ENCODE data around the gene SRM. TPM values are rescaled to one million over a fixed set of nuclear protein-coding genes. Genes with fewer than 3 reads are reported as not detected.
"Not testable (repeated sequence)": the region's sequence is repeated elsewhere in the genome, so short reads cannot be mapped to it uniquely, and the experiment has no call there.

Gene SRM
- polyA plus RNA-seq, 2 donors: 58.4 to 65.2 TPM

DNA sequence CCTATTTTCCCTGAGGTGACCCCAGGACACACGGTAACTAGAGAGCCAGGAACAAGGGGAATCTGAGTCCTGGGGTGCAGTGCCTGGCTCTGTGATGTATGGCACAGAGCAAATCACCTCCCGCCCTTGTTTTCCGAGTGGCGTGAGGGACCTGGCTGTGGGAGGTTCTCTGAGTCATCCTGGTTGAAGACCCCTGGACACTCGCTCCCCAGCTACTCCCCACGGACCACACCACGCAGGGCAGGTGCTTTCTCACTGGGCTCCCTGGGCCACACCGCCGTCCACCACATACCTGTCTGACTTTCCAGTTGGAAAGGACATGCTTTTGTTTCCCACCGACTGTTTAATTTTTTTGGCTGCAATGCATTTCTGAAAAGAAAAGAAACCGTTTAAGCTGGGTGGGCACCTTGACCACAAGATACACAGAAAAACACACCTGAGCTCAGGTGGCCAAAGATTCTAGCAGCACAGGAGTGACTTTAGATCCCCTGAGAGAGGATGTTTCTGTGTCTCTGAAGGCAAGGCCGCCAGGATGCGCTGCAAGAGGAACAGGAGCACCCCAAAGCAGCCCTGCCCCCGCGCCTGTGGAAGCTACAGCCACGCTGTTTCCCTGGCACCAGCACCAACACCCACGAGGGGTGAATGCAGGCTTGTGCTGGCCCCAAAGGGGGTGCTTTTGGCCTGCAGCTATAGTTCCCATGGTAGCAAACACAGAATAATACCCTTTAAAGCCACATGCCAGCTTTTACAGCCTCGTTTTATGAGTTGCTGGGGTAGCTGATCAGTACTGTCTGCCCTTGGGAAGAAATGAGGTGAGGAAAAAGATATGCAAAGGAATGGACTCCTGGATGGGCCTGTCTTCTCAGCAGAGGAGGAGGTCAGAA, 8.1 kb upstream of the SRM start:
- Histone ChIP-seq H3K27ac (ENCODE audit: low read depth in 2 of 2, low read length in 1 of 2) (no peak overlapping the region), H3K4me1 (ENCODE audit: control insufficient read depth in 2 of 2, insufficient read depth in 2 of 2, low read length in 1 of 2) (no peaks in the 10 kb centered on the region), H3K4me3 (ENCODE audit: low read depth in 1 of 2, low read length in 2 of 2) (no peak overlapping the region), H3K27me3 (ENCODE audit: control insufficient read depth in 1 of 2, insufficient read depth in 2 of 2, low read length in 2 of 2) (no peaks in the 10 kb centered on the region), H3K36me3 (ENCODE audit: control insufficient read depth in 2 of 2, insufficient read depth in 2 of 2, low read length in 1 of 2) (peaks cover 30 to 42% of the 10 kb centered on the region in 2 donors), H3K9me3 (ENCODE audit: control insufficient read depth in 2 of 2, insufficient read depth in 1 of 2, low read depth in 1 of 2, low read length in 1 of 2) (no peaks in the 10 kb centered on the region)
- 70 to 82% methylated on average over 18 of the region's 18 CpGs for WGBS, 2 donors

DNA sequence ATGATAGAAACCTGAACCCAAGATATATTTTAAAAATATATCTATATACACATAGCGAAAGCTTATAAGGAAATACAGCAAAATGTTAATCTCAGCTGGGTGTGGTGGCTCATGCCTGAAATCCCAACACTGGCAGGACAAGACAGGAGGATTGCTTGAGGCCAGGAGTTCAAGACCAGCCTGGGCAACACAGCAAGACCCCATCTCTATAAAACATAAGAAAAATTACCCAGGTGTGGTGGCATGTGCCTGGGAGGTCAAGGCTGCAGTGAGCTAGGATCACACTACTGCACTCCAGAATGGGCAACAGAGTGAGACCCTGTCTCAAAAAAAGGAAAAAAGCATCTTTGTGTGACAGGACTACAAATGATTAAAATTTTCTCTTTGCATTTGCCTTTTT, 6.0 kb upstream of the SRM start:
- Histone ChIP-seq H3K36me3 (ENCODE audit: control insufficient read depth in 2 of 2, insufficient read depth in 2 of 2, low read length in 1 of 2) (peaks cover 18 to 28% of the 10 kb centered on the region in 2 donors), H3K4me1 (ENCODE audit: control insufficient read depth in 2 of 2, insufficient read depth in 2 of 2, low read length in 1 of 2) (peaks cover 0 to 3% of the 10 kb centered on the region in 2 donors), H3K27ac (ENCODE audit: low read depth in 2 of 2, low read length in 1 of 2) (no peak overlapping the region), H3K4me3 (ENCODE audit: low read depth in 1 of 2, low read length in 2 of 2) (no peak overlapping the region), H3K9me3 (ENCODE audit: control insufficient read depth in 2 of 2, insufficient read depth in 1 of 2, low read depth in 1 of 2, low read length in 1 of 2) (no peaks in the 10 kb centered on the region), H3K27me3 (ENCODE audit: control insufficient read depth in 1 of 2, insufficient read depth in 2 of 2, low read length in 2 of 2) (no peaks in the 10 kb centered on the region)
- 92 to 100% methylated on average over 1 of the region's 1 CpG for WGBS, 2 donors

DNA sequence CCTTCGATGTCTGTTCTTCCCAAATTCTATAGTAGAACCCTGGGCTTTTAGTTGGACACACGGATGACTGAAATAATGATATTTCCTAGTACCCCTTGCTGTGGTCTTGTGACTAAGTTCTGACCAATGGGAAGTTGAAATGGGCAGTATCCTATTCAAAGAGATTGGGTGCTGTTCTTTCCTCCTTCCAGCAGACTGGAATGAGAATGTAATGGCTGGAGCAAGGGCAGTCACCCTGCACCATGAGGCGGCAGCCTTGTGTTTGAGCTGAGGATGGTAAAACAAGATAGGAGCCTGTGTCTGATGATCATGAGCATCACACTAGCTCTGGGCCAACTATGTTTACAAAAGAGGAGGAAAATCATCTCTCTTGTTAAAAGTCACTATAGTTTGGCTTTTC, 5.1 kb upstream of the SRM start:
- 98% methylated on average over 3 of the region's 3 CpGs for WGBS, 2 donors
- peaks cover 0 to 3% of the 10 kb centered on the region in 2 donors for H3K4me1 ChIP-seq (ENCODE audit: control insufficient read depth in 2 of 2, insufficient read depth in 2 of 2, low read length in 1 of 2)
- H3K36me3 ChIP-seq (ENCODE audit: control insufficient read depth in 2 of 2, insufficient read depth in 2 of 2, low read length in 1 of 2): peaks cover 16 to 23% of the 10 kb centered on the region in 2 donors
- H3K9me3 ChIP-seq (ENCODE audit: control insufficient read depth in 2 of 2, insufficient read depth in 1 of 2, low read depth in 1 of 2, low read length in 1 of 2): no peaks in the 10 kb centered on the region
- no peak overlapping the region for H3K4me3 ChIP-seq (ENCODE audit: low read depth in 1 of 2, low read length in 2 of 2)
- H3K27me3 ChIP-seq (ENCODE audit: control insufficient read depth in 1 of 2, insufficient read depth in 2 of 2, low read length in 2 of 2): no peaks in the 10 kb centered on the region
- H3K27ac ChIP-seq (ENCODE audit: low read depth in 2 of 2, low read length in 1 of 2): no peak overlapping the region

DNA sequence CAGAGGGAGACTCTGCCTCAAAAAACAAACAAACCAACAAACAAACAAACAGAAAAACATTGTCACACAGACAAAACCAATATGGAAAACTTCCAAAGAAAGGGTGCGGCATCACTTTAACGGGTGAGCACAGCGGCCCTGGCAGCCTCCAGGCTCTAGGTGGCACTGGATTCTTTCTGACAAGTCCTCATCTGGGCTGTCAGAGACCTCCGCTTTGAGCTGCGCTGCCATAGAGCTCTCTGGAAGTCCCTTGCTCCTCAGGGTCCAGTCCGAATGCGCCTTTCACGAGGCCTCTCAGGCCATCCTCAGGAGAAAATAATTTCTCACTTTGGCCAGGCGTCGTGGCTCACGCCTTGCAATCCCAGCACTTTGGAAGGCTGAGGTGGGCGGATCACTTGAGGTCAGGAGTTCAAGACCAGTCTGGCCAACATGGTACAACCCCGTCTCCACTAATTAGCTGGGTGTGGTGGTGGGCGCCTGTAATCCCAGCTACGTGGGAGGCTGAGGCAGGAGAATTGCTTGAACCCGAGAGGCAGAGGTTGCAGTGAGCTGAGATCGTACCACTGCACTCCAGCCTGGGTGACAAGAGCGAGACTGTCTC, 4.2 kb upstream of the SRM start:
- H3K36me3 ChIP-seq (ENCODE audit: control insufficient read depth in 2 of 2, insufficient read depth in 2 of 2, low read length in 1 of 2): peaks cover 9 to 21% of the 10 kb centered on the region in 2 donors
- H3K9me3 ChIP-seq (ENCODE audit: control insufficient read depth in 2 of 2, insufficient read depth in 1 of 2, low read depth in 1 of 2, low read length in 1 of 2); H3K27ac ChIP-seq (ENCODE audit: low read depth in 2 of 2, low read length in 1 of 2); H3K4me3 ChIP-seq (ENCODE audit: low read depth in 1 of 2, low read length in 2 of 2); H3K27me3 ChIP-seq (ENCODE audit: control insufficient read depth in 1 of 2, insufficient read depth in 2 of 2, low read length in 2 of 2); H3K4me1 ChIP-seq (ENCODE audit: control insufficient read depth in 2 of 2, insufficient read depth in 2 of 2, low read length in 1 of 2): not testable (repeated sequence)
- 86 to 88% methylated on average over 18 of the region's 18 CpGs for WGBS, 2 donors

DNA sequence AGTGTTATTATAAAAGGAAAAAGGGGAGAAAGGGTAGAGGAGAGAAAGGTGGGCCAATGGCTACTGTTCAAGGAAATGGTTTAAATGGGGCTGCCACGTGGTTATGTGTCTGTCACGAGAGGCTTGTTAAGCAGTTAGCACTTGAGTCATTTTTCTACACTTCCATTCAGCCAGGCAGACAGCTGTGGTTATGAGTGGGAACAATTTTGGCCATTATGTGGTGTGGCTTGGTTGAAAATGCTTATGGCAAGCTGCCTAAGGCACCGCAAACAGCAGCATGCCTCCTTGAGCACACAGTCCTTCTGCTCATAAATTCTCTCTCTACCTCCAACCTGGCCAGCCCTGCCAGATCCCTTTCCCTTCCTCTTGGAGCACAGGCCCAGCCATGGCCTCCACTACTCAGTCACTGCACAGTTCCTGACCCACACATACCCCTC, 3.2 kb upstream of the SRM start:
- Histone ChIP-seq H3K27ac (ENCODE audit: low read depth in 2 of 2, low read length in 1 of 2) (no peak overlapping the region), H3K36me3 (ENCODE audit: control insufficient read depth in 2 of 2, insufficient read depth in 2 of 2, low read length in 1 of 2) (peaks cover 6 to 11% of the 10 kb centered on the region in 2 donors), H3K4me1 (ENCODE audit: control insufficient read depth in 2 of 2, insufficient read depth in 2 of 2, low read length in 1 of 2) (peaks cover 3 to 13% of the 10 kb centered on the region in 2 donors), H3K4me3 (ENCODE audit: low read depth in 1 of 2, low read length in 2 of 2) (no peak overlapping the region), H3K9me3 (ENCODE audit: control insufficient read depth in 2 of 2, insufficient read depth in 1 of 2, low read depth in 1 of 2, low read length in 1 of 2) (no peaks in the 10 kb centered on the region), H3K27me3 (ENCODE audit: control insufficient read depth in 1 of 2, insufficient read depth in 2 of 2, low read length in 2 of 2) (no peaks in the 10 kb centered on the region)
- 57 to 60% methylated on average over 3 of the region's 3 CpGs for WGBS, 2 donors

DNA sequence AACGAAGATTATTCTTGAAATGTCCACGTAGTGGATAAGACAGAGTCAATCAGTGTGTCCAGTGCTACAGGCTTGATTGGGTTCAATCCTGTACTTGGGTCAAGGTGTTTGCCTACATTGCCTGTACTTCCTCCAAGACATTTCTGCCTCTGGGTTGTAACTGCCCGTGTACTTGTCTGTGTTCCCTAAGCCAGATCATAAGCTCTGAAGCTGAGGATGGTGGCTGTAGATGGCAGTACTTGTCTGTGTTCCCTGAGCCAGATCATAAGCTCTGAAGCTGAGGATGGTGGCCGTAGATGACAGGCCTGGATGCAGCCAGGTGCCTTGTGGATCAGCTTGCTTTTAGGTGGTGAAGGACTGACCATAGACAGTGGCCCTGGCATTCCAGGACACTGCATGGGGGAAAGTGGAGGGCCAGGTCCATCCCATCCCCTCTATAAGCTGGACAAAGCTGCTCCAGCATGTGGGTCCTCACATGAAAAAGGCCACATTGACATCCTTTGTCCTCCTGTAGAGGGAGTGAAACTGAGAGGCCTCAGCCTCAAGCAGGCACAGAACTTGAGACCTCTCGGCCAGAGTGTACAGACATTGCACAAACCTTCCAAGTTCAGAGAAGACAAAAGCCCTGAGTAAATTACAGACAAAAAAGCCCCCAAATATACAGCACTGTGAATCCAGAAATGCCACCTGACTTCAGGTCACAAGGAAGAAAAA, 2.0 kb upstream of the SRM start:
- Histone ChIP-seq H3K27ac (ENCODE audit: low read depth in 2 of 2, low read length in 1 of 2) (no peak overlapping the region), H3K36me3 (ENCODE audit: control insufficient read depth in 2 of 2, insufficient read depth in 2 of 2, low read length in 1 of 2) (peaks cover 2 to 7% of the 10 kb centered on the region in 2 donors), H3K4me1 (ENCODE audit: control insufficient read depth in 2 of 2, insufficient read depth in 2 of 2, low read length in 1 of 2) (peaks cover 3 to 13% of the 10 kb centered on the region in 2 donors), H3K27me3 (ENCODE audit: control insufficient read depth in 1 of 2, insufficient read depth in 2 of 2, low read length in 2 of 2) (no peaks in the 10 kb centered on the region), H3K4me3 (ENCODE audit: low read depth in 1 of 2, low read length in 2 of 2) (no peak overlapping the region), H3K9me3 (ENCODE audit: control insufficient read depth in 2 of 2, insufficient read depth in 1 of 2, low read depth in 1 of 2, low read length in 1 of 2) (no peaks in the 10 kb centered on the region)
- 71 to 73% methylated on average over 5 of the region's 5 CpGs for WGBS, 2 donors

DNA sequence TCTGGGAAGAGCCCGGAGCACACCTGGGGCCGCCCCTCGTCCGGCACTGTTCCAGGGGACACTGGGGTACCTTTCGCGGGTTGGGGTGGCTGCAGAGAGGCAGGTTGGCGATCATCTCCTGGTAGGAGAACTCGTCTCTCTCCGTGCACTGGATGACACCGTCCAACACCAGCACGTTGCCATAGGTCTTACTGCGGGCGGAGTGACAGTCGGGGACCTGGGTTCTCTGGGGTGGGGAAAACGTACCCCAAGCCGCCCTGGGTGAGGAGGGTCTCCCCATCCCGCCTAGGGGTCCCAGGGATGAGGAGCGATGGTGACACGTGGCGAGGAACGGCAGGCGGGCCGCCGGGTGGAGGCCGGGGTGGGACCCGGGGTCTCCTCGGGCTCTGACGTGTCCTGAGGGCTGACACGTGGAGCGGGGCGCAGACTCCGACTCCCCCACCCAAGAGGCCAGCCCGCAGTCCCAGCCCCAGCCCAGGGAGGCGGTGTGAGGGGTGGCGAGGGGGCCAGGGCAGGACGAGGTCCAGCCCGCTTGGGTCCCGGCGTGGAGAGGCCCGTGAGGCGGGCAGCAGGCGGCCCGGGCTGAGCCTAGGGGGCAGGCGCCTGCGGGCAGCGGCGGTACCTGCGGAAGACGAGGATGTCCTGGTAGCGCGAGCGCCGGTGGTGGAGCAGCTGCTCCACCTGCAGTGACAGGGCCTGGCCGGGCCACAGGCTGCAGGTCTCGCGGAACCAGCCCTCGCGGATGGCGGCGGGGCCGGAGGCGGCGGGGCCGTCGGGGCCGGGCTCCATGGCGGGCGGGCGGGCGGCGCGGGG, 457 bp downstream of the SRM start:
- peaks cover 12% of the 10 kb centered on the region in 2 donors for H3K36me3 ChIP-seq (ENCODE audit: control insufficient read depth in 2 of 2, insufficient read depth in 2 of 2, low read length in 1 of 2)
- H3K27me3 ChIP-seq (ENCODE audit: control insufficient read depth in 1 of 2, insufficient read depth in 2 of 2, low read length in 2 of 2): no peaks in the 10 kb centered on the region
- peak overlapping the region; percentile 75 to 90 for H3K4me3 ChIP-seq (ENCODE audit: low read depth in 1 of 2, low read length in 2 of 2)
- 1 to 3% methylated on average over 54 to 72 of the region's 72 CpGs for WGBS, 2 donors
- H3K27ac ChIP-seq (ENCODE audit: low read depth in 2 of 2, low read length in 1 of 2): no peak overlapping the region
- H3K4me1 ChIP-seq (ENCODE audit: control insufficient read depth in 2 of 2, insufficient read depth in 2 of 2, low read length in 1 of 2): peaks cover 3 to 13% of the 10 kb centered on the region in 2 donors
- no peaks in the 10 kb centered on the region for H3K9me3 ChIP-seq (ENCODE audit: control insufficient read depth in 2 of 2, insufficient read depth in 1 of 2, low read depth in 1 of 2, low read length in 1 of 2)

DNA sequence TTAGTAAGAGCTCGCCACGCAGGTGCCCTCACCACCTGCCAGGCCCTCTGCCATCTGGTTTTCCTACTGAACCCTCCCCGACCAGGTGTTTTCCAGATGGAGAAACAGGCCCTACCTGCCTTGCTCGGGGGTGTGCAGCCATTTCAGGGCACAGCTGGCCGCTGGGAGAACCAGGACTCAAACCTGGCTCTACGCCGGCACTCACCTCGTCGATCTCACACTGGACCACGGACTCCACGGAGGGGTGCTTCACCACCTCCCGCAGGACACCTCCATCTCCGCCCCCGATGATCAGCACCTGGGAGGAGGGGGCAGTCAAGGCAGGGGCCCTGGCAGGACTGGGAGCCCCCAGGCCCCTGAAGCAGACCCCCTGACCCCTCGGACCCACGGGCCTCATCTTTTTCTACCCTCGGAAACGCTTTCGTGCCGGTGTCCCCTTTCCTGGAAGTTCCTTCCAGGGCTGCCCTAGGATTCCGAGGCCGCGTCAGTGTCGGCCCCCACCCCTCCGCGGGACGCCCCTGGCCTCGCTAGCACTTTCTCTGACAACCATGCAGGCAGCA, 1.1 kb downstream of the SRM start:
- Histone ChIP-seq H3K27me3 (ENCODE audit: control insufficient read depth in 1 of 2, insufficient read depth in 2 of 2, low read length in 2 of 2) (no peaks in the 10 kb centered on the region), H3K27ac (ENCODE audit: low read depth in 2 of 2, low read length in 1 of 2) (no peak overlapping the region), H3K9me3 (ENCODE audit: control insufficient read depth in 2 of 2, insufficient read depth in 1 of 2, low read depth in 1 of 2, low read length in 1 of 2) (no peaks in the 10 kb centered on the region), H3K36me3 (ENCODE audit: control insufficient read depth in 2 of 2, insufficient read depth in 2 of 2, low read length in 1 of 2) (peaks cover 12 to 14% of the 10 kb centered on the region in 2 donors), H3K4me3 (ENCODE audit: low read depth in 1 of 2, low read length in 2 of 2) (peak overlapping the region; percentile 75 to 90), H3K4me1 (ENCODE audit: control insufficient read depth in 2 of 2, insufficient read depth in 2 of 2, low read length in 1 of 2) (peaks cover 3 to 13% of the 10 kb centered on the region in 2 donors)
- WGBS, 2 donors: 33 to 36% methylated on average over 28 of the region's 28 CpGs

DNA sequence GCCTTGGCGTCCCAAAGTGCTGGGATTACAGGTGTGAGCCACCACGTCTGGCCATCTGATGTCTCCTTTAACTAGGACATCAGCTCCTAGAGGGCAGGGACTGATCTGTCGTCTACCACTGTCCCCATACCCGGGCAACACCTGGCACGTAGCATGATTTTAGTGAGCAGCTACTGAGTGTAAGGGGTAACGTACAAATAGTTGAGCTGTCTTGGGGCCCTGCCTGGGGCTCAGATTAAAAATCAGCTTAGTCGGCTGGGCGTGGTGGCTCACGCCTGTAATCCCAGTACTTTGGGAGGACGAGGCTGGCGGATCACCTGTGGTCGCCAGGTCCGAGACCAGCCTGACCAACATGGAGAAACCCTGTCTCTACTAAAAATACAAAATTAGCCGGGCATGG, 1.8 kb downstream of the SRM start:
- Histone ChIP-seq H3K4me3 (ENCODE audit: low read depth in 1 of 2, low read length in 2 of 2) (no peak overlapping the region), H3K27me3 (ENCODE audit: control insufficient read depth in 1 of 2, insufficient read depth in 2 of 2, low read length in 2 of 2) (no peaks in the 10 kb centered on the region), H3K36me3 (ENCODE audit: control insufficient read depth in 2 of 2, insufficient read depth in 2 of 2, low read length in 1 of 2) (peaks cover 12 to 14% of the 10 kb centered on the region in 2 donors), H3K27ac (ENCODE audit: low read depth in 2 of 2, low read length in 1 of 2) (no peak overlapping the region), H3K4me1 (ENCODE audit: control insufficient read depth in 2 of 2, insufficient read depth in 2 of 2, low read length in 1 of 2) (peaks cover 3 to 13% of the 10 kb centered on the region in 2 donors), H3K9me3 (ENCODE audit: control insufficient read depth in 2 of 2, insufficient read depth in 1 of 2, low read depth in 1 of 2, low read length in 1 of 2) (no peaks in the 10 kb centered on the region)
- WGBS, 2 donors: 89% methylated on average over 14 of the region's 14 CpGs

Measured in esophagus (tissue), 2 donors.